GM15510 (cell line): ENCODE data around the gene TMEM87B.

ENCODE experiments used
- POLR2A ChIP-seq: IDR thresholded peaks from 3 replicates; pipeline ENCODE4 v1.6.1; 2011; ENCODE audit warnings: borderline replicate concordance; ENCODE audit not compliant: insufficient read length; ENCODE audit errors: extremely low read depth

Gene TMEM87B

DNA sequence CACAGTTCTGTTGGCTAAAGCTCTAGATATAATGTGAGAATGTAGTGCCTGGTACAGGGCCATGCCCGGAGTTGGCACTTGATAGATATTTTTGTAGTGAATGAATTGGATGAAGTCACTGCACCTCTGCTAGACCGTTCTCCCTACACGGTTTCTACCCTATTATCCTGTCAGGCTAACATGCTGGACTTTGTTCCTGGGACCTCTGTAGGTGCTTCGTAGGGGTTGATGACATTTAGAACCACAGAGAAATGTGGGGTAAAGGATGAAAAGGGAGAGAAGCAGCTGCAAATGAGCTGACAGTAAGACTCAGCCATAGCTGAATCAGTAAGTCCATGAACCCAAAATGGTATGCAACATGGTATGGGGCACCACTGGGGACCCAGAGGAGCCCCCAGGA, 79.1 kb downstream of the TMEM87B start:
- TF ChIP-seq POLR2A = no peak

DNA sequence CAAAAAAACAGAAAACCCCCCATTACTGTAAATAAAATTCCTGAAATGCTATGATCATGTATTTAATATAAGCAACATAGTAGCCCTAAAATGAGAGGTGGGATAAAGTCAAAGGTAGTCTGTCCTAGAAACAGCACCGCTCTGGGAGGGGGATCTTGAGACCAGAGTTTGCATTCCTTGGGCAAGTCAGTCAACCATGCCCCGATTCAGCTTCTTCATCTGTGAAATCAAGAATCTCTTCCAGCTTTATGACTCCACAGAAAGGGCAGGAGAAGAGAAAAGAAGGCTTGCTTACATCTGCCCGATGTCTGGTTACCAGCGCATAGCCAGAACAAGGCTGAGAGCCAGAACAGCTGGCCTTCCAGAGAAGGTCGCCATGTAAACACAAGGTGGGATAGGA, 81.0 kb downstream of the TMEM87B start:
- TF ChIP-seq POLR2A = no peak

DNA sequence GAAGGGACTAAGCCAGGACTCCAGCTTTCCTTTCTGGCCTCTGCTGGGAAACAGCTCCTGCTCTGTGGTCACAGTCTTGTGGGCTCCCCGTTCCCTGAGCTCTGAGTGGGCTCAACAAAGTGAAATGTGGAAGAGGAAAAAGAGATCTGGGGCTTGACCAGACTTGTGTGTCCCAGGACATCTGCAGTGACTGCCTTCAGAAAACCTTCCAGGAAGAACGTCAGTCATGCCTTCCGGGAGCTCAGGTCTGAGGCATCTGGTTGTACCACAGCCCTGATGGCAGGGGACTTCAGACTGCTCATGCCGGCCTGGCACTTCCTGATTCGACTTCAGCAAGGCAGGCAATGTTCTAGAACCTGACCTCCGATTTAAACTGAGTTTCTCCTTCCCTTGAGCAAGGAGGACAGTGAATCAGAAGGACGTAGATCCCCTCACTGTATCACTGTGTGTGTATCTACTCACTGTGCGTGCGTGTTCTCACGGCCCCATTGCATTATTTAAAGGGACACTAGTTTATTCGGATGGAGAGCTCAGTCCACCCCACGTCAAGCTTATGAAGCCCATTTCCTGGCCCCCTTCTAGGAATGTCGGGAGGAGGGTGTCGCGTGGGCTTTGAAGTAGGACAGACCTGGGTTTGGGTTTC, 82.6 kb downstream of the TMEM87B start:
- no peak for TF ChIP-seq POLR2A

DNA sequence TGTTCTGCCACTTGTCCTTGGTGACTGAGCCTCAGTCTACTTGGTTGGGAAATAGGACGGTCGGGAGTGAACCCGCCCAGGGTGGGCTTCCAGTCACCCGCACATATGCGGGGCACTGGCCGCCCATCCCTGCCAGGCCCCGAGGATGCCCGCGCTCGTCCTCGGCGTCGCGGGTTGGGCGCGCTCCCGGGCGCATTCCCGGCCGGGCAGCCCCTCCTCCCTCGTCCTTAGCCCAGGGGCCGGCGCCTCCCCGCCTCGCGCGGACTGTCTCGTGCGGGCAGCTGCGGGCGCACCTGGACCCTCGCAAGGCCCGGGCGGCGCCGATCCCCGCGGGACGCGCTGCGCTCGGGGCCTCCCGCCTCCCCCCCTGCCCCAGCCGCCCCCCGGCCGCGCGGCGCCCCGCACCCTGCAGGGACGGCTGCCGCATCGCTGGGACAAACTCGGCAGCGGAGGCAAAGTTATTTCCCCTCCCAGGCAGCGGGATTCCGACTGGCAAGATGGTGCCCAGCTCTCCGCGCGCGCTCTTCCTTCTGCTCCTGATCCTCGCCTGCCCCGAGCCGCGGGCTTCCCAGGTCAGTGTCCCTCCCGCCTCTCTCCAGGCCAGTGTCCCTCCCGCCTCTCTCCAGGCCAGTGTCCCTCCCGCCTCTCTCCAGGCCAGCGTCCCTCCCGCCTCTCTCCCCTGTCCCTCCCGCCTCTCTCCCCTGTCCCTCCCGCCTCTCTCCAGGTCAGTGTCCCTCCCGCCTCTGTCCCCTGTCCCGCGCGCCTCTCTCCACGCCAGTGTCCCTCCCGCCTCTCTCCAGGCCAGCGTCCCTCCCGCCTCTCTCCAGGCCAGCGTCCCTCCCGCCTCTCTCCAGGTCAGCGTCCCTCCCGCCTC, 83.3 kb downstream of the TMEM87B start, which contains the start of gene FBLN7:
Gene FBLN7 (plus strand): TSS at position 227 of the 874 bp plus-strand sequence. CDS start 271 bp downstream, at position 498.
- TF ChIP-seq POLR2A = no peak

DNA sequence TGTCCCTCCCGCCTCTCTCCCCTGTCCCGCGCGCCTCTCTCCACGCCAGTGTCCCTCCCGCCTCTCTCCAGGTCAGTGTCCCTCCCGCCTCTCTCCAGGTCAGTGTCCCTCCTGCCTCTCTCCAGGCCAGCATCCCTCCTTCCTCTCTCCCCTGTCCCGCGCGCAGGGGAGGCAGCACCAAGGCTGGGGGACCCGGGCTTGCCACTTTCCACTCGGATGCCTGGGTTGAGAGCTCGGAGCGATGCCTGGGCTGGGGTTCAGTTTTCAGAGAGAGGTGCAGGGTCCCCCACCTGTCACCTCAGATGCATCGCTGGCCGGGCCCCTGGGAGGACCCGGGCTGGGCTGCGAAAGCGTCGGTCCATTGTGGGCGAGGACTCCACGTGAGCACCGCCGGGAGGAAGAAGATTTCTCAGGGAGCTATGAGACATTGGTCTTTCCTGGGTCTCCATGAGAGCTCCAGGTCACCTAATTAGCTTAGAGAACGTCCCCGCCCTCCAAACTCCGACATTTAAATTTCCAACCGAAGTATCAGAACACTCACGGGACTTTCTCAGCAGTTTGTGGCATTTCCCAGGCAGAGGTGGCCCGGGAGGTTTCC, 85.2 kb downstream of the TMEM87B start:
- no peak for TF ChIP-seq POLR2A

DNA sequence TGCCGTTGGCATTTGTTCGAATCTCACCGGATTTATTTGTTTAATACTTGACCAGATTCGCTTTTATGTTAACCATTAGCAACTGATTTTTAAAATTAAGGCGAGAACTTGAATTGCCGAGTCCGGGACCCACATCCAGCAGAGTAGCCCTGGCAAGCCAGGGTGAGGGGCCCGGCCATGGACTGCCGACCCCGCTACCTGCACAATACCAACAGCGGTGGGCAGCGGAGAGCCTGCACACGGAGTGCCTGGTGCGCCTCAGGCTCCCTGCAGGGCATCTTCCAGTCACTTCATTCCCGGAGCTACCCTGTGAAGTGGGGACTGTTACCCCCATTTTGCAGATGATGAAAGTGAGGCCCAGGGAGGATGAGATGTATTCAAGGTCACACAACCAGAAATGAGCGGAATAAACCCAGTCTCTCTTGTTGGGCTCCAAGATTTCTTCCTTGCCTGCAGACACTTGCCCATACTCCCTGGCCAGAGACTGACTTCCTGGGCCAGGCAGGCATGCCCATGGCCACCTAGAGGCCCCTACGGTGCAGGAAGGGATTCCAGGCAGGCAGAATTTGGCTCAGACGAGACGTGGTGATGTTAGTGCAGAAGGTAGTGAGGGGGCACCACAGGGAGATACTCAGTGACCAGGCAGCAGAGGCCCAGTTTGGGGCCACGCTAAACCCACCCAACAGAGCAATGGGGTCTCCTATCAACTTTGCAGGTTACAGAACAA, 86.0 kb downstream of the TMEM87B start:
- no peak for TF ChIP-seq POLR2A

DNA sequence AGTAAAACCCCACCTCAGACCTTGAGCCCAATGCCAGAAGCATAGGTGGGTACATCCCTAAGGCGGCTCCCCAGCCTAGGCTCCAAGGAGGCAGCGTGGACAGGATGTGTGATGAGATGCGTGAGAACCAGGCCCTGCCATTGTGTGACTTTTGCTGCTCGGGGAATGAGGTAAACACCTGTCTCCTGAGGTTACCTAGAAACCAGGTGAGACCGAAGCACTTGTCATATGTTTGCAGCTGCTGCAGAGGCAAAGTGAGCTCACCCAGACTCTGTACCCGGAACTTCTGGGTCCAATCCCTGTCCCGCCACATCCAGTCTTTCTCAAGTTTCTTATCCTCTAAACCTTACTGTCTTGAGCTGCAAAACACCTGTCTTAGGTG, 86.5 kb downstream of the TMEM87B start:
- no peak for TF ChIP-seq POLR2A

DNA sequence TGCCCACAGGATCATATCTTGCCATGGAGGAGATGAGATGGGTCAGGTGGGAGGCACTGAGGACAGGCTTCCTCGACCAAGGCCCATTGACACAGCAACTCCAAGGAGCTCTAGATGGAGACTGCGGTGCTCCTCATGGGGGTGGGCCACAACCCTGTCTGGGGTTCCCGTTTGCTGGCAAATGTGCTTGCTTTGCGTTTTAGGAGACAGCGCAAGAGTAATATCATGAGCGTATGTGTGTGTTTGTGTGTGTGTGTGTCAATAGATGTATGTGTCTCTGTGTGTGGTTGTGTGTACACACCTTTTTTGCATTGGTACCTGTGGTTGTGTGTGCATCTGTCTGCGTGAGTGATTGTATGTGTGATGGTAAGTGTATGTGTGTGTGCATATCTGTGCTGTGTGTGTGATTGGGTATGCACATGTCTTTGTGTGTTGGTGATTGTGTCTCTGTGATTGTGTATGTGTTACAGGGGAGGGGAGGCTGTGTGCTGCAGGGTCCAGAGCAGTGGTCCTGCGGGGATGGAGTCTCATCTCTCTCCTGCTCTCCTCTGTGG, 87.5 kb downstream of the TMEM87B start:
- no peak for TF ChIP-seq POLR2A

DNA sequence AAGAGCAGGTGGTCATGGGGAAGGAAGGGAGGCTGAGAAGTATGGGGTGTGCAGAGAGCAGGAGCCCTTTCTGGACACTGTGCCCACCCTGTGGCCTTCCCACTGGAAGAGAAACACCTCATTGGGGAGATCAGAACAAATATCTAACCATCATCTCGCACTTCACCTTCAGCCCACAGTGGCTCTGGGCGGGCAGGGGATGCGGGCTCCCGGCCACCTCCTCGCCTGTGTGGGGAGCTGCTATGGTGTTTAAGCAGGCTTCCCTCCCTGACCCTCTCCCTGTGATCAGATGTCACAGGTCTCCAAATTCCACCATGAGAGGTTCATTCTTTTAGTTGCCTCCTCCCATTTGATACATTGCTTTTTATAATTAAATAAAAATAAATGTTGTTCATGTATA, 88.1 kb downstream of the TMEM87B start:
- no peak for TF ChIP-seq POLR2A

DNA sequence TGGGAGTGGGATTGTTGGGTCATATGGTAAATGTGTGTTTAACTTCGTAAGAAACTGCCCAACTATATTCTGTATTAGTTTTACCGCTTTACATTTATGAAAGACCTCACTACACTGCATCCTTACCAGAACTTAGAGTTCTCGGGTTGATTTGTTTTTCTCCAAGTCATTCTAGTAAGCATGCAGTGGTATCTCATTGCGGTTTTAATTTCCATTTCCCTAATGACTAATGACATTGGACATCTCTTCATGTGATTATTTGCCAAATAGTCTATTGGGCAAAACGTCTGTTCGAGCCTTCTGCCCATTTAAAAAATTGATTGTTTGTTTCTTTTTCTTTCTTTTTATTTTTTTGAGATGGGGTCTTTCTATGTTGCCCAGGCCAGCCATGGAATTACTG, 89.9 kb downstream of the TMEM87B start:
- no peak for TF ChIP-seq POLR2A

DNA sequence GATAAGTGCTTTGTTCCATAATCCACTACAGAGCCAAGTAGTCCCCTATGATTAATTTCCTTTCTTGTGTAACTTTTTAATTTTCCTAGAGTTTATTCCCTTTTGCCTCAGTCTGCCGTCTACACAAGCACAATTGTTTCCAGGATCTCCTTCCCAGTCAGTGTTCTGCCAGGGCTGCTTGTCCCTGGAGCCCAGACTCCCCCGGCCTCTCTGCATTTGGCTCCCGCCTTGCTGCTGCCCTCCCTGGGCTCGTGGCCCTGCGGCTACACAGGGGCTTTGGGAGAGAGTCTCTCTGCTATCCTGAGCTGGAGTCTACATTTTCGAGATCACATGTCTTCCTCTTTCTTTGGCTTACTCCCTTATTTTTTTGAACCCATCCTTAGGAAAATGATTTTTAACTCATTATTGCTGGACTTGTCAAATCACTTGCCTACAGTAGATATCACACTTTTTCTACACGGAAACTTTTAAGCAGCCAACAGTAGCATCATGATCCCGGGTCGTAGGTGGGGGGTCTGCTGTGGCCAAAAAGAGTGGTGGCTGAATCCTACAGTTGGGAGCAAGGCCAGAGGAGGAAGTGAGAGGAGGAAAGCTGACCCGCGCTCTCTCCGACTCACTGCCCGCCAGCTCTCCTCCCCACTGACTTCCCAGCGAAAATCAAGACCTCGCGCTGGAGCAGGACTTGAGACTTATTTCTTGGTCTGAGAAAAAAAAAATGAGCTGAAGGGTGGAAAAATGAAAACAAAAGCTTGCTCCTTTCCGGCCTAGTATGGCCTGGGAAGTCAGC, 92.5 kb downstream of the TMEM87B start:
- TF ChIP-seq POLR2A = no peak

DNA sequence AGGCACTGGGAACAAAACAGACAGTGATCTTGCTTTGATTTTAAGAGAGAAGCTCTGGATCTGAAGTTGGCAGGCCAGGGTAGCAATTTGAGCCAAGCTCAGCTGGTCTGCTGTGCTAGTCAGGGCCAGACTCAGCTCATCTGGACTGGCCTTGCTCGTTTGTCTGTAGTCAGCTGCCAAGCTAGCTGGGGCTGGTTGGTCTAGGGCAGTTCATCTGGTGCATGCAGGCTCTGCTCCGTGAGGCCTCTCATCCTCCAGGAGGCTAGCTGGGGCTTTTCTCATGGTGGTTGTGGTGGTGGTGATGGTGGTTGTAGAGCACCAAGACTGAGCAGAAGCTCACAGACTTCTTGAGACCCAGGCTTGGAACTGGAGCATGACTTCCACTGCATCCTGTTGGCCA, 93.4 kb downstream of the TMEM87B start:
- TF ChIP-seq POLR2A = no peak

DNA sequence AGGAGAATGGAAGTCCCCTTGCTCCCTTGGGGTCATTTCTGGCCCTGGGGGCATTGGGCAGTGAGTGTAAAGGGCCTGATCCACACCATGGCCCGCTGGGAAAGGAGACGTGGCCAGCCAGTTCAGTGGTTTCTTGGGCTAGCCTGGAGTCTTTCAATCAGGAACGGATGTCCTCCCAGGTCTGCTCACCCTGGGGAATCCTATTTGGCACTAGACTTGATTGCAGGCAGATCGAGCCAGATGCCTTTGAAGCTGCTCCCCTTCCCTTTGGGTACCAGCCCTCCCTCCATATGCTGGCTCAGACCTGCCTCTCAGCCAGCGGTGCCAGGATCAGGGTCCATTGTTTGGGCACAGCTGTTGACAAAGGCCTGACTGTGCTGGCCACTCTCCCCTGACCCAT, 94.1 kb downstream of the TMEM87B start:
- TF ChIP-seq POLR2A = no peak

DNA sequence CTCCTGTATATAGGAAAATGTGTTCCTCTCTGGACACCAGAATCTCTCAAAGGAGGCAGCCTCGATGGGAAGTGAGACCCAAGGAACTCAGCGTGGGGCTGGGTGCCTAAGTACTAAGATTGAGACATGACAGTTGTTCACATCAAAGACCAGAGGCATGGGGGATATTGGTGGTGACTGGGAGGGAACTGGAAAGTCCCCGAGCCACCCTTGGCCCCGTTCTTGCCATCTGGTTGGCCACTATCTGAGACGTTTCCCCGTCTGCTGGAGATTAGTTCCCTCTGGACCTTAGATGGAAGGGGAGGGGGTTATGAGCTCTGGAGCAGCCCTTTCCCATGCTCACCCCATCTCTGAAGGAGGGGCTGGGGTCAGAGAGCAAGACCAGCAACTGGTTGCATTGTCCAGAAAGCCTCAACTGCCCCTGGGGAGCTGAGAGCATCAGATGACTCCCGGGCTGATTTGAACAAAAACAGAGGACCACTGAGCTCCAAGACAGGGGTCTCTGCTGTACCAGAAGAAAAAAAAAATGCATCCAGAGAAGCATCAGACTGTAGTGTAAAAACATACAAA, 94.9 kb downstream of the TMEM87B start:
- TF ChIP-seq POLR2A = no peak

DNA sequence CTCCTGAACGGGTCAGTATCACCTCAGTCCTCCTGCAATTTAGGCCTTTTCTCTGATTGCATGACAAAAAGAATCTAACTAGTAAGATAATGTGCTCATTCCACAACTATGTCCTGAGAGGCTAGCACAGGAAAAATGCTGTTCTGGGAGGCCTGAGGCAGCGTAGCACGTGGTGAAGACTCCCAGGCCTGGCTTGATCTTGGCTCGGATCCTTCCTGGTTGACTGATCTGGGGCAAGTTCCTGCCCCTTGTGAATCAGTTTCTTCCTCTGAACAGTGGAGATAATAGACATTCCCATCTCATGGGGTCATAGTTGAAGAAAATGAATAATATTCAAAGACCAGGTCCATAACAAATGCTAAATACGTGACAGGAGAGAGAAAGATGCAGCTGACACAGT, 95.4 kb downstream of the TMEM87B start:
- no peak for TF ChIP-seq POLR2A

DNA sequence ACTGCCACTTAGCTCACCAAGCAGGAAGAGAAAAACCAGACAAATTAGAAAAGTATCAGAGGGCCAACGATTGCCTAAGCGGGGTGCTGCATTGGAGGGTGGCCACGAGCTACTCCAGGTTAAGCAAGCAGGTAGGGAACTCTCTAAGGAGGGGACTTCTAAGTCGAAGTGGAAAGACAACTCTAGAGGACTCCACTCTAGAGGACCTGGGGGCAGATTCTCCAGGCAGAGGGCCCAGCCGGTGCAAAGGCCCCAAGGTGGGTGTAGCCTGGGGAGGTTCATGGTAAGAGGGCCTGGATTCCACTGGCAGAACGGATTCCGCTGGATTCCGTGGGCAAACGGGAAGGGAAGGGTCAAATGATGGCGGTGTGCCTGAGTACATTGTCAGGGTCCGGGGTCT, 95.8 kb downstream of the TMEM87B start:
- no peak for TF ChIP-seq POLR2A
